ENCODE results near the gene LMCD1. TPM values are rescaled to one million over a fixed set of nuclear protein-coding genes. Genes with fewer than 3 reads are reported as not detected.

The LMCD1 gene
- total and polyA plus RNA-seq, 2 experiments from 2014 or later = 21.8 to 35.3 TPM

DNA sequence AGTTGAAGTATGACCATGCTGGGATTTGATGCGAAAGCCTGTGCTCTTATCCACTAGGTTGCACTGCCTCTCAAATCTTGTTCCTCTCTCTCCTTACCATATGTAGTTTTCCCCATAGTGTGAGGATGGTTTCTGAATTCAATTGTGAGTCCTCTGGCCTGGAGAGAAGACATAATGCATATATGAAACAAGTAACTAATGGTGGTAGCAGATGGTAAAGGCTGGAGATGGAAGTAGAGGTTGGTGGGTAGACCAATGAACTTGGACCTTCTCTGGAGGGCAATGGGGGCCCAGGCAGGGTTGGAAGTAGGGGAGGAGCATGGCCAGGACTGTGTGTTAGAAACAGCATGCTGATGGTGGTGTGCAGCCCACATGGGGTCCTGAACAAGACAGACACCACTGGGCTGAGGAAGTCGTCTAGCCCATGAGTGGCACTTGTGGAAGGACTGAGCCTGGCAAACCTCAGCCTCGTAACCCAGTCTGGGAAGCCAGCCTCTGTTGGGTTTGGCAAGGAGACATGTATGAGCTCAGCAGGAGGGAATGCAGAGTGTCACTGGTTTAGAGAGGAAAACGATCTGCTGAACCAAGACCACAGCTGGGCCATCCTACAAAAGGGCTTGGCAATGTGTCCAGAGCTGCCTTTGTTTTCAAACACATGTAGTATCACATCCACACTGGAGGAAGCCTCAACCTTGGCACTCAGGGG lies 18.5 kb upstream of the LMCD1 start (continued):
- TF ChIP-seq, protein P1, sequence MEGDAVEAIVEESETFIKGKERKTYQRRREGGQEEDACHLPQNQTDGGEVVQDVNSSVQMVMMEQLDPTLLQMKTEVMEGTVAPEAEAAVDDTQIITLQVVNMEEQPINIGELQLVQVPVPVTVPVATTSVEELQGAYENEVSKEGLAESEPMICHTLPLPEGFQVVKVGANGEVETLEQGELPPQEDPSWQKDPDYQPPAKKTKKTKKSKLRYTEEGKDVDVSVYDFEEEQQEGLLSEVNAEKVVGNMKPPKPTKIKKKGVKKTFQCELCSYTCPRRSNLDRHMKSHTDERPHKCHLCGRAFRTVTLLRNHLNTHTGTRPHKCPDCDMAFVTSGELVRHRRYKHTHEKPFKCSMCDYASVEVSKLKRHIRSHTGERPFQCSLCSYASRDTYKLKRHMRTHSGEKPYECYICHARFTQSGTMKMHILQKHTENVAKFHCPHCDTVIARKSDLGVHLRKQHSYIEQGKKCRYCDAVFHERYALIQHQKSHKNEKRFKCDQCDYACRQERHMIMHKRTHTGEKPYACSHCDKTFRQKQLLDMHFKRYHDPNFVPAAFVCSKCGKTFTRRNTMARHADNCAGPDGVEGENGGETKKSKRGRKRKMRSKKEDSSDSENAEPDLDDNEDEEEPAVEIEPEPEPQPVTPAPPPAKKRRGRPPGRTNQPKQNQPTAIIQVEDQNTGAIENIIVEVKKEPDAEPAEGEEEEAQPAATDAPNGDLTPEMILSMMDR (conservative IDR thresholded peaks at IDR 0.05; ENCODE audit: low read depth in 2 of 2) = no peak
- TF ChIP-seq JUNB (IDR thresholded peaks at IDR 0.05; ENCODE audit: unreplicated experiment) = no peak
- no peak for TF ChIP-seq ZNF331 (CRISPR knock-in tag; IDR thresholded peaks at IDR 0.05; ENCODE audit: low read depth)
- no peak for TF ChIP-seq CREB1 (CRISPR knock-in tag; IDR thresholded peaks at IDR 0.05; ENCODE audit: low read depth)
- TF ChIP-seq POLR2AphosphoS5 (IDR thresholded peaks at IDR 0.05; ENCODE audit: low read depth) = no peak
- TF ChIP-seq, protein P2, sequence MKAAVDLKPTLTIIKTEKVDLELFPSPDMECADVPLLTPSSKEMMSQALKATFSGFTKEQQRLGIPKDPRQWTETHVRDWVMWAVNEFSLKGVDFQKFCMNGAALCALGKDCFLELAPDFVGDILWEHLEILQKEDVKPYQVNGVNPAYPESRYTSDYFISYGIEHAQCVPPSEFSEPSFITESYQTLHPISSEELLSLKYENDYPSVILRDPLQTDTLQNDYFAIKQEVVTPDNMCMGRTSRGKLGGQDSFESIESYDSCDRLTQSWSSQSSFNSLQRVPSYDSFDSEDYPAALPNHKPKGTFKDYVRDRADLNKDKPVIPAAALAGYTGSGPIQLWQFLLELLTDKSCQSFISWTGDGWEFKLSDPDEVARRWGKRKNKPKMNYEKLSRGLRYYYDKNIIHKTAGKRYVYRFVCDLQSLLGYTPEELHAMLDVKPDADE (IDR thresholded peaks at IDR 0.05) = no peak
- TF ChIP-seq ZNF114 (CRISPR knock-in tag; IDR thresholded peaks at IDR 0.05) = no peak

DNA sequence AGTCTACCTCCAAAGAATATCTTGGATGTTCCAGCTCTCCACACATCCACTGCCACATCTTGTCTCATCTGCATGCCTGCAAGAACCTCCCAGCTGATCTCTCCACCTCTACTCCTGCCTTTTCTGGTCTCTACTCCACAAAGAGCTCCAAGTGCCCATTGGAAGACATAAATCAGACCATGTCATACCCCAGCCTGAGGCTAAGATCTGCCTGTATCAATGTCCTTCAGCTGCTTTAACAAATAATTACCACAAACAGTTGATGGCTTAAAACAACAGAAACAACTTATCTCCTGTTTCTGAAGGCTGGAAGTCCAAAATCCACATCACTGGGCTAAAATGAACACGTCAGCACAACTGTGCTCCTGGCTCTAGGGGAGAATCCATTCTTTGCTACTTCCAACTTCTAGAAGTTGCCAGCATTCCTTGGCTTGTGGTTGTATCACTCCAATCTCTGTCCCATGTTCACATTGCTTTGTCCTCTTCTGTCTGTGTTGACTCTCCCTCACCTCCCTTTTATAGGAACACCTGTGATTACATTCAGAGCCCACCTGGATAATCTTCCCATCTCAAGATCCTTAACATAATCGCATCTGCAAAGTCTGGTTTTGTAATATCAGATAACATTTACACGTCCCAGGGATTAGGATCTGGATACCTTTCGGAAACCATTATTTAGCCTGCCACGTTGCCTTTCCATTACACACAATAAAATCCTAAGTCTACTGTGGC lies 17.0 kb upstream of the LMCD1 start:
- Histone ChIP-seq H3F3A (replicated peaks; ENCODE audit: low read depth) (no peaks in the 10 kb centered on the region), H3K4me2 (no peak overlapping the region), H3K4me1 (ENCODE audit: insufficient read depth) (no peaks in the 10 kb centered on the region), H3K27me3 (ENCODE audit: insufficient read depth) (no peaks in the 10 kb centered on the region), H3K36me3 (ENCODE audit: insufficient read depth) (no peaks in the 10 kb centered on the region; the same call in 1 of the 2 replicates), H2AFZ (no peak overlapping the region), H3K9me2 (ENCODE audit: insufficient read depth) (peaks cover 5% of the 10 kb centered on the region; the same call in 1 of the 2 replicates), H4K20me1 (replicated peaks; ENCODE audit: insufficient read depth) (no peaks in the 10 kb centered on the region), H3K79me2 (replicated peaks; ENCODE audit: insufficient read depth) (no peaks in the 10 kb centered on the region), H3K4me3 (no peak overlapping the region), H3K27ac (ENCODE audit: low read depth) (no peak overlapping the region)
- Mint-ChIP-seq H3K4me3 (no peak overlapping the region), H3K36me3 (ENCODE audit: low read depth) (peaks cover 3% of the 10 kb centered on the region; the same call in 2 of the 3 replicates), H3K27me3 (ENCODE audit: insufficient read depth, low read depth, poor library complexity) (peaks cover 5% of the 10 kb centered on the region), H3K27ac (no peak overlapping the region), H3K9me3 (peaks cover 3% of the 10 kb centered on the region), H3K4me1 (no peaks in the 10 kb centered on the region)
- DNase-seq (ENCODE audit: low spot score) (no peak), ATAC-seq (no peak)
- TF ChIP-seq STAT1 (IDR thresholded peaks at IDR 0.05; ENCODE audit: unreplicated experiment) = no peak
- TF ChIP-seq CREB1 (CRISPR knock-in tag; IDR thresholded peaks at IDR 0.05; ENCODE audit: low read depth) = no peak
- TF ChIP-seq NANOG (IDR thresholded peaks at IDR 0.05; ENCODE audit: borderline replicate concordance) = no peak
- TF ChIP-seq, protein P1 (conservative IDR thresholded peaks at IDR 0.05; ENCODE audit: low read depth in 2 of 2) = no peak
- TF ChIP-seq, protein P3, sequence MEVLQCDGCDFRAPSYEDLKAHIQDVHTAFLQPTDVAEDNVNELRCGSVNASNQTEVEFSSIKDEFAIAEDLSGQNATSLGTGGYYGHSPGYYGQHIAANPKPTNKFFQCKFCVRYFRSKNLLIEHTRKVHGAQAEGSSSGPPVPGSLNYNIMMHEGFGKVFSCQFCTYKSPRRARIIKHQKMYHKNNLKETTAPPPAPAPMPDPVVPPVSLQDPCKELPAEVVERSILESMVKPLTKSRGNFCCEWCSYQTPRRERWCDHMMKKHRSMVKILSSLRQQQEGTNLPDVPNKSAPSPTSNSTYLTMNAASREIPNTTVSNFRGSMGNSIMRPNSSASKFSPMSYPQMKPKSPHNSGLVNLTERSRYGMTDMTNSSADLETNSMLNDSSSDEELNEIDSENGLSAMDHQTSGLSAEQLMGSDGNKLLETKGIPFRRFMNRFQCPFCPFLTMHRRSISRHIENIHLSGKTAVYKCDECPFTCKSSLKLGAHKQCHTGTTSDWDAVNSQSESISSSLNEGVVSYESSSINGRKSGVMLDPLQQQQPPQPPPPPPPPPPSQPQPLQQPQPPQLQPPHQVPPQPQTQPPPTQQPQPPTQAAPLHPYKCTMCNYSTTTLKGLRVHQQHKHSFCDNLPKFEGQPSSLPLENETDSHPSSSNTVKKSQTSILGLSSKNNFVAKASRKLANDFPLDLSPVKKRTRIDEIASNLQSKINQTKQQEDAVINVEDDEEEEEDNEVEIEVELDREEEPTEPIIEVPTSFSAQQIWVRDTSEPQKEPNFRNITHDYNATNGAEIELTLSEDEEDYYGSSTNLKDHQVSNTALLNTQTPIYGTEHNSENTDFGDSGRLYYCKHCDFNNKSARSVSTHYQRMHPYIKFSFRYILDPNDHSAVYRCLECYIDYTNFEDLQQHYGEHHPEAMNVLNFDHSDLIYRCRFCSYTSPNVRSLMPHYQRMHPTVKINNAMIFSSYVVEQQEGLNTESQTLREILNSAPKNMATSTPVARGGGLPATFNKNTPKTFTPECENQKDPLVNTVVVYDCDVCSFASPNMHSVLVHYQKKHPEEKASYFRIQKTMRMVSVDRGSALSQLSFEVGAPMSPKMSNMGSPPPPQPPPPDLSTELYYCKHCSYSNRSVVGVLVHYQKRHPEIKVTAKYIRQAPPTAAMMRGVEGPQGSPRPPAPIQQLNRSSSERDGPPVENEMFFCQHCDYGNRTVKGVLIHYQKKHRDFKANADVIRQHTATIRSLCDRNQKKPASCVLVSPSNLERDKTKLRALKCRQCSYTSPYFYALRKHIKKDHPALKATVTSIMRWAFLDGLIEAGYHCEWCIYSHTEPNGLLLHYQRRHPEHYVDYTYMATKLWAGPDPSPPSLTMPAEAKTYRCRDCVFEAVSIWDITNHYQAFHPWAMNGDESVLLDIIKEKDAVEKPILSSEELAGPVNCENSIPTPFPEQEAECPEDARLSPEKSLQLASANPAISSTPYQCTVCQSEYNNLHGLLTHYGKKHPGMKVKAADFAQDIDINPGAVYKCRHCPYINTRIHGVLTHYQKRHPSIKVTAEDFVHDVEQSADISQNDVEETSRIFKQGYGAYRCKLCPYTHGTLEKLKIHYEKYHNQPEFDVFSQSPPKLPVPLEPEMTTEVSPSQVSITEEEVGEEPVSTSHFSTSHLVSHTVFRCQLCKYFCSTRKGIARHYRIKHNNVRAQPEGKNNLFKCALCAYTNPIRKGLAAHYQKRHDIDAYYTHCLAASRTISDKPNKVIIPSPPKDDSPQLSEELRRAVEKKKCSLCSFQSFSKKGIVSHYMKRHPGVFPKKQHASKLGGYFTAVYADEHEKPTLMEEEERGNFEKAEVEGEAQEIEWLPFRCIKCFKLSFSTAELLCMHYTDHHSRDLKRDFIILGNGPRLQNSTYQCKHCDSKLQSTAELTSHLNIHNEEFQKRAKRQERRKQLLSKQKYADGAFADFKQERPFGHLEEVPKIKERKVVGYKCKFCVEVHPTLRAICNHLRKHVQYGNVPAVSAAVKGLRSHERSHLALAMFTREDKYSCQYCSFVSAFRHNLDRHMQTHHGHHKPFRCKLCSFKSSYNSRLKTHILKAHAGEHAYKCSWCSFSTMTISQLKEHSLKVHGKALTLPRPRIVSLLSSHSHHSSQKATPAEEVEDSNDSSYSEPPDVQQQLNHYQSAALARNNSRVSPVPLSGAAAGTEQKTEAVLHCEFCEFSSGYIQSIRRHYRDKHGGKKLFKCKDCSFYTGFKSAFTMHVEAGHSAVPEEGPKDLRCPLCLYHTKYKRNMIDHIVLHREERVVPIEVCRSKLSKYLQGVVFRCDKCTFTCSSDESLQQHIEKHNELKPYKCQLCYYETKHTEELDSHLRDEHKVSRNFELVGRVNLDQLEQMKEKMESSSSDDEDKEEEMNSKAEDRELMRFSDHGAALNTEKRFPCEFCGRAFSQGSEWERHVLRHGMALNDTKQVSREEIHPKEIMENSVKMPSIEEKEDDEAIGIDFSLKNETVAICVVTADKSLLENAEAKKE (CRISPR knock-in tag; IDR thresholded peaks at IDR 0.05) = no peak
- TF ChIP-seq, protein P2 (IDR thresholded peaks at IDR 0.05) = no peak

Data from GM23338 (cell line).